Stimulated activated CD8-positive, alpha-beta memory T cell treated with anti-CD3 and anti-CD28 coated beads, Interleukin-15, amount 100 ng/mL, for 48 hours (primary cell): ENCODE data around the gene CRYGS.
"Not testable (repeated sequence)": the region's sequence is repeated elsewhere in the genome, so short reads cannot be mapped to it uniquely, and the experiment has no call there.

Source experiments
- DNase-seq, 2 donors: peaks; one replicate each; pipeline ENCODE4 v3.0.0-alpha.2; 2020; ENCODE audit warnings: low read depth in 2 of 2

CRYGS gene

DNA sequence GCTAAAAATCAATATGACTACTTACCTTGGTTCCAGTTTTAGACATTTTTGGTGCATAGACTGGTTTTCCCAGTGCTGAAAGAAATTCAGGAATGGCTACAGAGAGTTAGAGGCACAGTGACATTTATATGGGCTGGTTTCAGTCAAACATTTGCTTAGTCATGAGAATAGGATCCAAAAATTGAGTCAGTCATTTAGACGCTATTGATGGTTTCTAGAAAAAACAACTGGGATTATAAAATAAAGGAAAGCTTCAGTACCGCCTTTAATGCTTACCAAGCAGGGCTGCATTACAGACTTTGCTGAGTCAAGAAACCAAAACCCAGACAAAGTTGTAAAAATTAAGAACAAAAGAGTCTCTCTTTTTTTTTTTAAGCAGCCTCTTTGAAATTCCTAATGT is at the start of gene CRYGS:
TSS of gene CRYGS (minus strand) at position 100 of the 400 bp plus-strand sequence. CDS start at position 46, 54 bp downstream.
- DNase-seq: no peak

DNA sequence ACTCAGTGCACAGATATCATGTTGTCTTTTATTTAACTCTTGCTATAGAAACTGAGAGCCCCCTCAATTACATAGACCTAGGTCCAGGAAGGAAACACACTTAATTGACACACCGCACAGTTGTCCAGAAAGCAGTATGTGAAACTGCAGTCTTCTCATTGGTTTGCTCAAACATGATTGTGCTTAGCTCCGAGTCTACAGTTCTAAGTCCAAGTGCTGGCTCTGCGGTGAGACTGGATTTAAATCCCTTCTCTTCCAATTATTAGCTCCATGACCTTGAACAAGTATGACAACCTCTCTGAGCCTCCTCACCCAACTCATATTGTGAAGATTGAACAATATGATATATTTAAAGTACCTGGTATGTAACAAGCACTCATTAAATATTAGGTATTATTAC is 49.7 kb upstream of the CRYGS start:
- DNase-seq: no peak

DNA sequence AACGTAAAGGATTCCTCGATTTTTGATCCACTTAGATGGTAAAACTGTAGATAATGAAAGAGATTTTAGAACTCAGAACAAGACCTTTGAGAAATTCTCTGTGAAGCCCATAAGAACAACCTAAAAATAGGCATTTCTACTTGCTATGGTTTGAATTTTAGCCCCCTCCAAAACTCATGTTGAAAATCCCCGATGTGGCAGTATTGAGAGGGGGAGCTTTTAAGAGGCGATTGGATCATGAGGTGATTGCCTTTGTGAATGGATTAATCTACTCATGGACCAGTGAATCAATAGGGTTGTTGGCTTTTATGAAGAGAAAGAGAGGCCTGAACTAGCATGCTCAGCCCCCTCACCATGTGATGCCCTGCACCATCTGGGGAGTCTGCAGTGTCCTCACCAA is 48.5 kb upstream of the CRYGS start:
- no peak for DNase-seq

DNA sequence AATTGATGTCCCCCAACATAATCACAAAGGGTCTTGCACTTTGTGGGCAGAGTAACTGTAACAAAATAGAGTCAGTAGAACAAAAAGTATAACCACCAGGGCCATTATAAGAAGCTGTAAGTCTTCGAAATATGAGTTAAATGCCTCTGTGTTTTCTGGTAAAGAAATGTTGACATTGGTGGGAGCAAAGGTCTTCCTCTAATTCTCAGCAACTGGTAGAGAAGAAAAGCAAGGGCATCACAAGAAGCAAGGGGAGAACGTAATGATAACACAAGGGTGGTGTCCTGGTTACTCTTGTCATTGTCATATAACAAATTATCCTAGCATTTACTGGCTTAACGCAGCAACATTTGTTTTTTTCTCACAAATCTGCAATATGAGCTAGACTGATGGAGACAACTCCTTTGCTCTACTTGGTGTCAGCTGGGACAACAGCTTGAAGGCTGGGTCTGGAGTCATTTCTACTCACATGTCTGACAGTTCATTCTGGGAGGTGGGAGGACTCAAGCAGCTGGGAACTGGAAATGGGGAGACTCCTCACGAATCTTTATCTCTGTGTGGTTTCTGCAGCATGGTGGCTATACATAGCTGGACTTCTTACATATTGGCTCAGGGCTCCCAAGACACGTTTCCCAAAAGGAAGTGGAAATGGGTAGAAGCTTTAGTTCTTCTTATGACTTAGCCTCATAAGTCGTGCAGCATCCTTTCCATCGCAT is 46.6 kb upstream of the CRYGS start:
- DNase-seq: no peak

DNA sequence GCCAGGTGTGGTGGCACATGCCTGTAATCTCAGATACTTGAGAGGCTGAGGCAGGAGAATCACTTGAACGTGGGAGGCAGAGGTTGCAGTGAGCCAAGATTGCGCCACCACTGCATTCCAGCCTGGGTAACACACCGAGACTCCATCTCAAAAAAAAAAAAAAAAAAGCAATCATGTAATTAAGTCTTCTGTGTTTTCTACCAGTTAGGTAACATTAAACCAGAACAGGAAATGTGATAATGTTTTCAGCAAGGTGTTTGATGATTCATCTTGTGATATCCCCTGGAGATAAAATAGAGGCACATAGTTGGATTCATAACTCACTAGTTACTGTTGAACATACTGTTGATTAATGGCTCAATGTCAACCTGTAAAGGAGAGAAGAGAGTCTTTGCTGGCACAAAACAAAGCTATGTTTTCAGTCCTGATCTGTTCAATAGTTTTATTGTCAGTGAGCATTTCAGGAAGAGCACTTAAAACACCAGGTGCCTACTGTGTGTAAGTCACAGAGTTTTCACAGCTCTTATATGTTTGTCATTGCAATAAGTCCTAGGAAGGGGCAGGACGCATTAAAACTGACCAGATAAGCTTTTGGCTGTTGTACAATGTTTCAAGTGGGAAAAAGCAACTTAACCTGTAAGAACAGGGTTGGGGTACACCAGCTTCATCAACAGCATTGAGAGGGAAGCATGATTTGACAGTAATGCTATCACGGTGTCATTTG is 45.8 kb upstream of the CRYGS start:
- DNase-seq: no peak

DNA sequence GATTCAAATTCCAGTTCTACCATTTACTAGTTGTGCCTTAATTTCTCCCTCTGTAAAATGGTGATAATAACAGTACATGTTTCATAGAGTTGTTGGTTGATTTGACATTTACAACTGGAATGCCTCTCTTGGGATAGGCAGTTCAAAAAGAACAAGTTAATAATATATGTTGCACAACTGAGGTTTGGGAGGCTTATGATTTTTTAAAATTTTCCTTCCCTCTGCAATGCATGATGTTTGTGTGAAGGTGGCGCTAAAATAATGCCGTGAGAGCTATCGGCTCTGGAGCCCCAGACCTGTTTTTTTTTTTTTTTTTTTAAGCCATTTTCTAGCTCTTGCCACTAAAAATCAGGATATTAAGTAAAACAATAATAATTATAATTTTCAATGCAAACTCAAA is 44.9 kb upstream of the CRYGS start:
- no peak for DNase-seq

DNA sequence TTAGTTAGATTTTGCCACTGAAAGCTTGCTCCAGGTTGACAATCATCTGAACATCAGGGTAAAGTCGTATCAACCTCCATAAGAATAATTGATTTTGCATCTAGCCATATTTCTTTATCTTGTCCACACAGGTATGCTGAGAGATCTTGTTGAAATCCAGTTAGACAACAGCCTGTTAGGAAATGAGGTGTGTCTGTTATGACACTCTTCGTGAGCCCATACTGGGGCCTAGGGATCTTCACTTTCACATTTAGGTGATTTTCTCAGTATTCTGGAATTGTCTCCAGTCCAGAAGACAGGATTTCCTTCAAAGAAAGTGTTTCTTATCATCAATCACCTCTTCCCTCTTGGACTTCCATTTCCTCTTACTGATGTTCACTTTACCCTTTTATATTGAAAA is 44.5 kb upstream of the CRYGS start:
- DNase-seq: no peak

DNA sequence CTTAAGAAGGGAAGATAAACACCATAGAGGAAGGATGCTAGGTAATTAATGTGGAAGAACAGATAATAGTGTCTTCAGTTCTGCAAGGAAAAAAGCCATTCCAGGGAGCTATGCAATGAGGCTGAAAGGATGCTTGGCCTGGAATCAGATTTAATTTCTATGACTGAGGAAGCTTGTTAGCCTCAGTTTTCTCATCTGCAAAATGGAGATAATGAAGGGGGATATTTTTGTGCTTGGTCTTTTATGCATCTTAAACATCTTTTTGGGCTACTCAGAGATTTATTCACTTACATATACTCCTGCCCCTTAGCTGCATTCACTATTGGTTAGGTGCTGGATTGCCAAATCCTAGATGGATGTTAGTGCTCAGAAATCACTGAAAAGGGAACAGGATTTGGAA is 43.0 kb upstream of the CRYGS start:
- DNase-seq: no peak

DNA sequence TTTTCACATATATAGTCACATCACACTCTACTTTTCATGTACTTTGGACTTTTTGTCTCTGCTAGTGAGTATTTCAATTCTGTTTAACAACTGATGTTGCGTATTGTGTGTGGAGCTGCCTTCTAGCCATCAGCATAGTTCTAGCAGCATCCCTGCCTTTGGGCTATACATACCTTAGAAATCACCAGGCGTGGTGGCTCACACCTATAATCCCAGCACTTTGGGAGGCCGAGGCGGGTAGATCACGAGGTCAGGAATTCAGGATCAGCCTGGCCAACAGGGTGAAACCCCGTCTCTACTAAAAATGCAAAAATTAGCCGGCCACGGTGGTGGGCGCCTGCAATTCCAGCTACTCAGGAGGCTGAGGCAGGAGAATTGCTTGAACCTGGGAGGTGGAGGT is 42.1 kb upstream of the CRYGS start:
- not testable (repeated sequence) for DNase-seq

DNA sequence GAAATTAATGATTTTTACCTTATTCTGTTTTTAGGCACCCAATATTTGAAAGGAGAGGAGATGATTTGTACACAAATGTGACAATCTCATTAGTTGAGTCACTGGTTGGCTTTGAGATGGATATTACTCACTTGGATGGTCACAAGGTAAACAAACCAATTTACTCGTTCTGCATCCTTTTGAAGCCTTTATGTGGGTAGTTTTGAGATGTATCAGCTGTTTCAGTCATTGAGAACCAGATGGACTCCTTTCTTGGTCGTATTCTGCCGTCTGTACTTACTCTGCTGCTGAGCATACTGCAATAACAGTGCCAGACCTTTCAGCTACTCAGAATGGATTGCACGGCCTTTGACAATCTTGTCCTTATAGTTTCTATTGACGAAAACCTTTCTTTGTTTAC is 39.7 kb upstream of the CRYGS start:
- no peak for DNase-seq

DNA sequence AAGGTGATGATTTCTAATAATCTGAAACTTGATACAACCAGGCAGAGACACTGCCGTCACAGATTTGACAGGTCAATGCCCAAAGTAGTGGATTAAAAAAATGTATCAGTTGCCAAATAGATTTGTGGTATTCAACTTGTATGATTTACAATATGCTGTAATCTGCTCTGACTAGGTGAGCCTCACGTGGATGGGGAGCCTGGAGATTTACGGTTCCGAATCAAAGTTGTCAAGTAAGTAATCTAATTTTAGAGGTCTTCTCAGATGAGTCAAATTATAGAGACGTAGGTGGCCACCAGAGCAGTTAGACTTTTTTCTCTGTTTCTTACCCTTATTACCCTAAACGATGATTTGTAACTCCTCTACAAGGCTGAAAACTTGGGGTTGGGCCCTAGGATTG is 38.4 kb upstream of the CRYGS start:
- no peak for DNase-seq

DNA sequence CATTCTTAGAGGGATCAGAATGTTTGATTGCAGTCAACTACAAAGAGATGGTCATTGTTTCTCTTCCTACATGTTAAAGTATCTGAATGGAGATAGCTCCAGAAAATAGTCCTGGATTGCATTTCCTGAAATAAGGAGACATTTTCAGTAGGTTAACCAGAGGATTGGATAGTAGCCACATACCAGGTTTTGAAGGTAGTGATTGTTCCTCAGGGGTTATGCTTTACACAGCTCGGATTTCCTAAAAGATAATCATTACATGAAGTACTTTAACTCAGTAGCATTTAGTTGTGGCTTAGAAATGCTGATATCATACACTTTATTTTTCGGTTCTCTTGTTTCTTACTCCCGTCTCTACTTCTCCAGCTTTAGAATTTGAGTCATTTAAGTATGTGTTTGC is 36.6 kb upstream of the CRYGS start:
- no peak for DNase-seq

DNA sequence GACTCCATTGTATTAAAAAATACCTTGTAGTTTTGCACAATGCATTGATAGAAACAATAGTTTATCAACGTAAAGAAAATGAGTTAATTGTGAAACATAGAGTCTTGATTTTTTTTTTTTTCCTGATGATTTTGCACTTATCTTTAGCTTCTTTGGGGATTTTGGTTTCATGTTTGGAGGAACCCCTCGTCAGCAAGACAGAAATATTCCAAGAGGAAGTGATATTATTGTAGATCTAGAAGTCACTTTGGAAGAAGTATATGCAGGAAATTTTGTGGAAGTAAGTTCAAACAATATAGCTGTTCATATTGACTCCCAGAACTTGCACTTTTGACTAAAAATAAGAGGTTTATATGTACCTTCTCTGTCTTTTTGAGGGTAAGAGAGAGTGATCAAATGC is 33.3 kb upstream of the CRYGS start:
- no peak for DNase-seq

DNA sequence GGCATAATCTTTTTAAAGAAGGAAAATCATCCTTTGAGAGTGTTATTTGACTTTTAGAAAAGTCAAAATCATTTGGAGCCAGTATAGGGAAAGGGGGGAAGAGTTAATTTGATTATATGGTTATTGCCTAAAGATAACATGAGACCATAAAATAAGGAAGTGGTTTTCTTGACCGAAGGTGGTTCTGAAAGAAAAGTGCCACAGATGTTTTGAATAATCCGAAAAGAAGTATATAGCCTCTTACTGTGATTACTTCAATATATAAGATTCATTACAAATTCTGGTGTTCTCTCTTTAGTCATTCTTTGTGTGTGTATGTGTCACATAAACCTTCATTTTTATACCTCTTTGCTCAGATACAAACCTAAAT is 27.4 kb upstream of the CRYGS start:
- DNase-seq: no peak

DNA sequence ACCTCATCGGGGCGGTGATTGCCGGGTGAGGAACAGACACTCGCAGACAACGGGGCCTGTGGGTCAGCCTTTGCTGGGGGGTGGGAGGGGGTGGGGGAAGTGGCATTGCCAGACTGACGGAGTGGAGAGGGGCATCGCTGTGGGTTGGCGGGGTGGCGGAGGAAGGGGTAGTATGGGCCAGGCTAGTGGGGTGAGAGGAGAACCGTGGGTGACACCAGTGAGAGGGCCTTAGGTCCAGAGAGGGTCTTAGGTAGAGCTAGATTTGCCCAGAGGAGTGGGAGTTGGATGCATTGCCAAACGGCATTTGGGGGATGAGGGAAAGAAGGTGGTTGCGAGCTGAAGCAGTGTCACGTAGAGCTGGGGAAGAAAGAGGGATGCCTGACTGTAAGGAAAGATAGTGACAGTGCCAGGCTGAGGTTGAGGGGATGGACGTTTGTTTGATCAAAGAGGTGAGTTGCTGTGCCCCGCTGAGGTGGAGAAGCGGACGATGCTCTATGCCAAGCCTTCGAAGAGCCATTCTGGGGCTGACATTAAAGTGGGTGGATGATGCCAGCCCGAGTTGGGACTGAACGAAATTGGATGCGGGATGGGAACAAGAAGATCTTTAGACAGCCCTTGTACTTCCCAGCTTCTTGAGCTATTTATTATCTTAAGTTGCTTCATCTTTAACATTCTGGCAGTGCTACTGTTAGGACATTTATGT is 26.9 kb upstream of the CRYGS start:
- no peak for DNase-seq

DNA sequence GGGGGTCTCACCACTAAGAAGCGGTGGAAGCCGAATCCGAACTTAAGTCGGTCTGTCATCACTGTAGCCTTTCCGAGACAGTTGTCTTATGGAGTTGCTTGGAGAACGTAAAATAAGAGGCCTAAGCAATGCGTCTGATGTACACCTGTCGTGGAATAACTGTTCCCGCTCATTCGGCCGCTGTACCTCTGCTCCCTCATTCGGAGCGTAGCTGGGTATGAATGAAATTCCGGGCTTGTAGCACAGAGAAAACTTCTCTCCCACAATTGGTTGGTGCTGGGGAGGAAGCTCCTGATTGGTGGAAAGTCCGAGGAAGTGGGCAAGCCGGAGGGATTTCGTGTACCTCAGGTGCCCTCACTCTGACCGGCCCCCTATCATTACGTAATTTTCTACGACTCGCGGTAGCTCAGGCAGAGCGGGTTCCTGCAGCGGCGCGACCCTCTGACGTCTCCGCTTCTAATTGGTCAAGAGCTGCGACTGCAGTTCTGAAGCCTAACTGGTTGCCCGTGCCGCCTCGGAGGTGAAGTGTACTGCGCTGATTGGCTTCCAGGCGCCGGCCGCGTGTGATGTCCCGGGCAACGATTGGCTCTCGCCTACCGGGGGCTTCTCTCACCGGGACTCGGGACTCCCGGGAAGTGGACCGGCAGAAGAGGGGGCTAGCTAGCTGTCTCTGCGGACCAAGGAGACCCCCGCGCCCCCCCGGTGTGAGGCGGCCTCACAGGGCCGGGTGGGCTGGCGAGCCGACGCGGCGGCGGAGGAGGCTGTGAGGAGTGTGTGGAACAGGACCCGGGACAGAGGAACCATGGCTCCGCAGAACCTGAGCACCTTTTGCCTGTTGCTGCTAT is 26.1 kb upstream of the CRYGS start, which contains the start of gene DNAJB11:
TSS of gene DNAJB11 (plus strand) at position 625 of the 845 bp plus-strand sequence. CDS start at position 803, 178 bp downstream.
- DNase-seq: peak; percentile 98 to 99

DNA sequence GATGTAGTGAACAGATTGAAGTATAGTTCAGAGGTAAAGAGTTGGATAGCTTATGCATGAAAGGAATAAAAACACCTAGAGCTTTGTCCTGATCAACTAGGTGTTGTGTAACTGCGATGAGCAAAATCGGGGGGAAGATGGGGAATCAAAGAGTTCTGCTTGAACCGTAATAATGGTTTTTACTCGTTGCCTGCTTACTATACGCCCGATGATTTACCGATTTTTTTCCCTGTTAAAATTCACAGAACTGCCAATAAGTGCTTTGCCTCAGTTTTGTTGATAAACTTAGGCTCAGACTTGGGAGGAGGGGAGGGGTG is 25.6 kb upstream of the CRYGS start:
- no peak for DNase-seq

DNA sequence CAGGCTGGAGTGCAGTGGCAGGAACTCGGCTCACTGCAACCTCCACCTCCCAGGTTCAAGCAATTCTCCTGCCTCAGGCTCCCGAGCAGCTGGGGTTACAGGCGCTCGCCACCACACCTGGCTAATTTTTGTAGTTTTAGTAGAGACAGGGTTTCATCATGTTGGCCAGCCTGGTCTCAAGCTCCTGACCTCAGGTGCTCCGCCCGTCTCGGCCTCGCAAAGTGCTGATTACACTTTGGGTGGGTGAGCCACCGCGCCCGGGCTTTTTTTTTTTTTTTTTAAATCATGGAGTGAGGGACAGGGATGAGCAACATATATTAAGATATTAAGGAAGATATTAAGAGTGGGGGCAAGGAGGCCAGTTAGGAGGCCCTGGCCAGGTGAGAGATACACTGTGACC is 25.2 kb upstream of the CRYGS start:
- not testable (repeated sequence) for DNase-seq

DNA sequence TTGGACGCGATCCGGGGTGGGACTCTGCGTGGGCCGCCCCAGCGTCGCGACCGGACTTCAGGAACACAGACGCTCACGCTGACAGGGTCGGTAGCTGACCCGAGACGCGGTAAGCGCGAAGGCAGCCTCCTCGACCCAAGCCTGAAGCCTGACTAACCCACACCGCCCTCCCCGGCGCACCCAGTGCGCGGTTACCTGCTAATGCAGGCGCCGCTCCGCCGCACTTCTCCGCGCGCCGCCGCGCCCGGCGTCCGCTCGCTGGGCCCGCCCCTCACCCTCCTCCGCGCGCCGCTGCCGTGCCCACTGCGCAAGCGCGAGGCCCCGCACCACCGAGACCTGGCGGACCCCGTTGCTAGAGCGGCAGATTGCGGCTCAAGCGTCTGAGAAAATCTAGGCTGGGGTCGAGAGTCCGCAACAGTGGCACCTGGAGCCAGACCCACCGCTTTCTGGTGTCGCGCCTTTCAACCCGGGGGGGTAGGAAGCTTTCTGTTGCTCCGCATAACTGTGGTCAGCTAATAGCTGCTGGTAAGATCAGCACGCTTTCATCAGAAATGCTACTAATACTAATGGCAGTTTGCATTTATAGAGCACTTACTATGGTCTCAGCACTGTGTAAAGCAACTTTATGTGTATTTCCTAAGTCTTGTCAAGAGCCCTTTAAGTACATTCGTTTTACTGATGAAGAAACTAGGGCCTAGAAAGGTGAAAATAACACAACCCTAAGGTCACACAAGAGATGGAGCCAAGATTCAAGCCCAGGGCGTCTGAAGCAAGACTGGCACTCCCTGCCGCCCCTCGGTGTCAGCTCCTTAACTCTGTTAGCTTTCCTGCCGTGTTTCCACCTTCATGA is 23.1 kb upstream of the CRYGS start, which contains the start of gene TBCCD1:
TSS of gene TBCCD1 (minus strand) at position 268 of the 850 bp plus-strand sequence. CDS start 3,010 bp downstream, outside the sequence.
- DNase-seq: peak; percentile 88

DNA sequence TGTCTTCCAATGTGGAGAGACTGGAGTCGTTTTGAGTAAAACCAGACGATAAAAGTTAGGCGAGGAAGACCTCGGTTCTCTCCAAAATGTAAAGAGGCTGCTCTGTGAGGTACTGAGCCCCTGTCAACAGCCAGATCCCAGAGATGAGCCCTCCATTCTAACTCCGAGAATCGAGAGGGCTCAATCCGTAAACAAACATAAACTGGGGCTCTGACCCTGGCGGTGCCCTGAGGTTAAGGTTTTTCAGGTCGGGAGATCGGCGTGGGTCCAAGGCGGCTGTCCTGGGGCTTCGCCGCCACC is 22.5 kb upstream of the CRYGS start:
- DNase-seq: no peak

DNA sequence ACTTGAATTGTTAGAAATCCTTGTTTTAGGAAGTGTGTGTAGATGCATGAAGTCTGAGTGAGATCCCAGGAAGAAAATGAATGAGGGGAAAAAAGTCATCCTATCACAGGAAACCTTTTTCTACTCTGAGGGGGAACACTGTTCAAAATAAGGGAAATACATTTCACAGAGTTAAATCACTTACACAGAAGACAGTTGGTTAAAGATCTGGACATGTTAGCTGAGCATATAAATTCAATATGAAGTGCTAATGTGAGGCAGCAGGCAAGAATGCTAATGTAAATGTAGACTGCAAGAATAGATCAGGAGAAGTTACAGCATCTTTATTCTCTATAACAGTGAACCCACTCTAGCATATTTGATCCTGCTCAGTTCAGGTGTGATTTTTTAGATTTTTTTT is 20.4 kb upstream of the CRYGS start:
- no peak for DNase-seq
